Activated CD8-positive, alpha-beta memory T cell treated with anti-CD3 and anti-CD28 coated beads for 4 hours (primary cell): Measurements from ENCODE around the gene NXN.
"Not testable (repeated sequence)": the region's sequence is repeated elsewhere in the genome, so short reads cannot be mapped to it uniquely, and the experiment has no call there.

Experiments
- DNase-seq, 2 donors: peaks; one replicate each; pipeline ENCODE4 v3.0.0-alpha.2; 2020; ENCODE audit warnings: low read depth in 2 of 2

NXN gene

DNA sequence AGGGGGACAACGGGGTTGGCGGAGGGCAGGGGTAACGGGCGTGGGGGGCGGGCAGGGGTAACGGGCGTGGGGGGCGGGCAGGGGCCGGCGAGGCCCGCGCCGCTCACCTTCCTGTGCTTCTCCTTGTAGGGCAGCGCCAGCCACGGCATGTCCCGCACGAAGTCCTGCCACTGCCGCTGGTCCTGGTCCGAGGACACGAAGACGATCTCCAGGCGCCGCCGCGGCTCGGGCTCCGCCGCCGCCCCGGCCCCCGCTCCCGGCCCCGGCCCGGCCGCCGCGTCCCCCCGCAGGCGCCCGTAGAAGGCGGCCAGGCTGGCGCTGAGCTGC is 401 bp downstream of the NXN start:
- DNase-seq, result no peak

DNA sequence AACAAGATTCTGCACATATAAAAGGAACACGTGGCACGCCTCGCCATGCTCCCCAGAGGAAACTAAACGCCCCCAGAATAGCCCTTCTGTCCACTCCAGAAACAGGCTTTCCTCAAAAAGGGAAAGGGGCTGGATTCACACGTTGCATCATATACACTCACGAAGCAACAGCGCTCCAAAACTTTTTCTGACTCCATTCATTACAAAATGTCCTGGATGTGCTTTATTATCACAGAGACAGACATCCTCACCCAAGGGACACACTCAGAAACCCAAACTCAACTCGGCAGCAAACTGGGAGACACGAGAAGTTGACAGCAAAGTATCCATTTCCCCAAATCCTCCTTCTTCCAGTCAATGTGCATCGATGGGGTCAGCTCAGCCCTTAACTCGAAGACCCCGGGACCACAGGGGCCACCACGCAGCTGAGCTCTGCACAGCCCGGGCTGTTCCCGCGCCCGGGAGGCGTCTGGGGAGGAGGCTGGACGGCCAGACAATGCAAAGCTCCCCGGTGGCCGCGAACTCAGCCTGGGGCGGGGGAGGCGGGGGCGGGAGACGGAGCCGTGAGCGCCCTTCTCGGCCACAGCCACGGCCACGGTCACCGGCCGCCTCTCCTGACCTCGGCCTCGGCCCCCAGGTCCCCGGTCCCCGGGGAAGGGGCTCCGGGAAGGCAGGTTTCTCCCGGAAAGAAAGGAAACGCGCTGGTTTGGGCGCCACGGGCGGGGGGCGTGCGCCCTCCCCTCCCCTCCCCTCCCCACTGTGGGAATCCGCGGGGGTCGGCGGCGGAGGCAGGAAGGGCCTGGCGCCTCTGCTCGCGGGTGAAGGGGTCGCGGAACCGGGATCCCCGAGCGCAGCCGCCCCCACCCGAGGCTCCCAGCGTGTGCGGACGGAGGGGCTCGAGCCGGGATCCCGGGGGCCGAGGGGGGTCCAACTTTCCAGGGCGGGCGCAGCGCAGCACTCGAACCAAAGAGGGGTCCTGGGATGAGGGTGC is 1.2 kb downstream of the NXN start:
- DNase-seq, result no peak

DNA sequence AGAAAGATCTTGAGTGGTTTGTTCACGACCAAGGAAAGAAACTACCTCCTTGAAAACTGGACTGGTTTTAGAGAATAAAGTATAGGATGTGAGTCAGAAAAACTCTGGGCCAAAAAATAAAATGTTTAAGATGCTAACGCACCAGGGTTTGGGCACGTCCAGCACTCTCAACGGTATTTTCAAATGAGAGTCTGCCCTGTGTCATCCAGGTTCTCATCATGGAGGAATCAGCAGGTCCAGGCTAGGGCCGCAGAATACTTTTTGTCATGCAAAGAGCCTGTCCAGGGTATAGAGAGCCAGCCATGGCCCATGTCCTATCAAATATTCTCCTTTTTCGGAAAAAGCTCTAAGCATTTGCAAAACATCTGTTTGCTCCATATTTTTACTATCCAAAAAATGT is 2.4 kb downstream of the NXN start:
- DNase-seq, result no peak

DNA sequence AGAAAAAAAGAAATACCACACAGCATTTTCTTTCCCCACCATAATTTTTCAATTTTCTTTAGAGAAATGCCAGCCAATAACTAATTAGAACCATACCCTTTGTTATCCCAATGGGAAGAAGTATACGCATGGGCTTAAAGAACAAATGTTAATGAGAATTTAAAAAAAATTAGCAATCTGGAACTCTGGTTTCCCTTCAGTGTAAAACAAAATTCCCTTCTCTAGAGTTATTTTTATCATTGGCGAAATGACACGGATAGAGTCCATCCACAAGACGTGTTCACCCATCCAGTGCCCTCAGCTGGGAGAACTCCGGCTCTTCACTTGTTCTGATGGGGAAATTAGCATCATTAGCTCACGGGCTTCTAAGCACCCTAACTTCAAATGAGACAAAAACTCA is 3.3 kb downstream of the NXN start:
- no peak for DNase-seq

DNA sequence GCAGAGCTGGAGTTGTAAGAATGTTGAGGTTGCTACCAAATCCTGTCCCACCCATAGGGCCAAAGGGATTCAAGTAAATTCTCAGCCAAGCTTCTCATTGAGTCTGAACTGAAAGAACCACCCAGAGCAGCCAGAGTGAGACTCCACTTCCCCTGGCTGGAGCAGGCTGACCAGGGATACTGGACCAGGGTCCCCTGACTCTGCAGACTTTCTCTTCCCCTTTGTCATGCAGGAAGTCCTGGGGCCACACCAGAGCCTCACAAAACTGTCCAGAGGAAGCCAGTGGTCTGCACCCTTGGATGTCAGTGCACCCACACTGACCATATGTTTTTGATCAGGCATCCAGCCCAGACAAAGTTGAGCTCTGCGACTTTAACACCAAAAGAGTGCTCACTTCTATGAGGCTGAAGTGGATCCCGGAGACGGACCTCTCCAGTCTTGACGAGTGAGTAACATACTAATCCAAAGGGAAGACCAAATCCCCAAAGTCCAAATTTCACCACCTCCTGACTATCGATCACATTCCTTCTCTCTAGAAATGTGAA is 4.1 kb downstream of the NXN start:
- DNase-seq, result no peak

DNA sequence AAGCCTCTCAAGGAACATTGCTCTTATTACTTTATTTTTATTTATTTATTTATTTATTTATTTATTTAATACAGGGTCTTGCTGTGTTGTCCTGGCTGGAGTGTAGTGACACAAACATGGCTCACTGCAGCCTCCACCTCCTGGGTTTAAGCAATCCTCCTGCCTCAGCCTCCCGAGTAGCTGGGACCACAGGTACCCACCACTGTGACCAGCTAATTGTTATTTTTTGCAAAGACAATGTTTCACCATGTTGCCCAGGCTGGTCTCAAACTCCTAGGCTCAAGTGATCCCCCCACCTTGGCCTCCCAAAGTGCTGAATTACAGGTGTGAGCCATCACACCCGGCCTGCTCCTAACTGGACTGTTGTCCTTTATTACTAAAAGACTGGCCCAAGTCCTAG is 4.8 kb downstream of the NXN start:
- not testable (repeated sequence) for DNase-seq

DNA sequence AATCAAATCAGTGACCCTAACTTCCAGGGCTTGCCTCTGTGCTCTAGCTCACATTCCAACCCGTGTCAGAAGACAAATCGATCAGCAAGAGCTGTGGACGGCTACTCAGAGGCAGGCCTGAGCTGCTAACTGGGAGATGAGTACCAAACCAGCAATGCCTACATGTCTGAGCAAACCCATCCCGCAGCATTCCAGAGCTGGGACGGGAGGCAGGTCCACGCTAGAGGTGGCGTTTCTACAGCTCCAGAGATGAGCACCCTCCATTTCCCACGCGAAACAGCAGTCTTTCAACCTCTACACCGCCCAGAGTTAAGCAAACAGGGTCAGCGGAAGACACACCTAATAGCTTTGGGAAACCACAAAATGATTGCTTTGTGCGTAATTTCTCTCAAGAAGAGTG is 6.5 kb downstream of the NXN start:
- DNase-seq, result no peak

DNA sequence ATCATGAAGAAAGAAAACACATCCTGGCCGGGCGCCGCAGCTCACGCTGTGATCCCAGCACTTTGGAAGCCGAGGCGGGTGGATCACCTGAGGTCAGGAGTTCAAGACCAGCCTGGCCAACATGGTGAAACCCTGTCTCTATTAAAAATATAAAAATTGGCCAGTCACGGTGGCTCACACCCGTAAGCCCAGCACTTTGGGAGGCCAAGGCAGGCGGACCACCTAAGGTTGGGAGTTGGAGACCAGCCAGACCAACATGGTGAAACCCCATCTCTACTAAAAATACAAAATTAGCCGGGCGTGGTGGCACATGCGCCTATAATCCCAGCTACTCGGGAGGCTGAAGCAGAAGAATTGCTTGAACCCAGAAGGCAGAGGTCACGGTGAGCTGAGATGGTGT is 7.7 kb downstream of the NXN start:
- not testable (repeated sequence) for DNase-seq

DNA sequence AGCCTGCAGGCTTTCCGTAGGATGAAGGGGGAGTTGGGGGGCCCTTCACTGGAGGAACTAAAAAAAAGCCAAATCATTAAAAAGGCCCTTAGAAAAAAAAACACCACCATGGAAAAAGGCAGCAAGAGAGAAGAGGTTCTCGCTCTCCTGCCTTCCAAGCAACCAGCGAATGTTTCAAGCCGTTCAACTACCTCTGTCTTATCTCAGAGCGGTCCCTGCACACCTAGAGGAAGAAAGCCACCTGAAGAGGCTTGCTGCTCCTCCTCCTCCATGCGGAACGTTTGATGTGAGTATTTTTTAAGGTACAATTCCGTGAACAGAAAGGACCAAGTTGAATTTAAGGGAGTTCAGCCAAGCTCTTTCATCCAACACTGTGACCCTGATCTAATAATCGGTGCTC is 9.2 kb downstream of the NXN start:
- no peak for DNase-seq

DNA sequence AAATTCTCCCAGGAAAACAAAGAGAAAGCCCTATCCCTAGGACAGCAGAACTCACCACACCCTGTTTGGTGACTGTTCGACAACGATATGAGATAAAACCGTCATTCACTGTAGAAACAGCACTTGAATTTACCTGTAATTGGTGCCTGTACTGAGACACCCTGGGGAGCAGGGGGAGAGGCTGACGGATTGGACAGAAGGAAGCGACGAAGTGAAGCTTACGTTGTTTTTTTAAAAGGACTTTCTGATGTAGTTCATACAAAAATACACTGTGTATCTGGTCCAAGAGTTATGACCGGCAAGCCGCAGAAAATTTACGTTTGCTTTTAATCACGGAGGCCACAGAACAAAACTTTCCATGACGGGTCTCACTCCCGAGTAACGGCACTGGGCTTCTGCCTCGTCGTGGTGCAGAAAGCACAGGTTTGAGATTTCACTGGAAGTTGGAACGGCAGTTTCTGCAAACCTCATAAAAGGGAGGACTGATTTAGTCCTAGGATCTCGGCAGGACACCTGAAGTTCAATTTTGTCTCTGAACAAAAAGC is 9.7 kb downstream of the NXN start:
- no peak for DNase-seq

DNA sequence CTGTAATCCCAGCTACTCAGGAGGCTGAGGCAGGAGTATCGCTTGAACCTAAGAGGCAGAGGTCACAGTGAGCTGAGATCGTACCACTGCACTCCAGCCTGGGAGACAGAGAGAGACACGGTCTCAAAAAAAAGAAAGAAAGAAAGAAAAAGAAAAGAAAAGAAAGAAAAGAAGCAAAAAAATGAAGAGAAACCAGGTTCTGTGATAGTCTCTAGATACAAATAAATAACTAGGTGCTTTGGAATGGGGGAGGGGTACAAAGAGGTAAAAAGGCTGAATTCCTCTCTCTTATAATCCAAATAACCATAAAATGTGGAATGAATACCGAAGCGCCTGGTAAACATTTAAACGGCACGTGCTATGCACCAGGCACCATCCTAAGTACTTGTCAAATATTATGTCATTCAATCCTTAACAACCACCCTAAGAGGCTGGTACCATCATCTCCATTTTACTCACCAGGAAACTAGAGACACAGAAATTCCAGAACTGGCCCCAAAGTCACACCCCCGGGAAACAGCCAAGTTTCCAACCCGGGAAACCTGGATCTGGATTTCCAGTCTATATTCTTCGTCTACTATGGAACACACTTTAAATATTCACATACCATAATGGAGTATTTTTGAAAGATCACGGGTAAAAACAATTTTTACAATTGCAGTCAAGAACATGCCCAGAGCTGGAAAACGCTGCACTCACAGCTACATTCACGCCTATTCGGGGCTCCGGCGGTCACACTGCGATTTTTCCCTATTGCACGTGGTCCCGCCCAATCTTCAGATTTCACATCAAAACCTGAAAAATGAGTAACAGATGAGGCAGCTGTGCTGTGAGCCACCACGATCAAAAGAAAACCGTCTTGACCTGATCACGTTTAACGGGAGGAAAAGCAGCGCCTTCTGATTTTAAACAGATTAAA is 10.5 kb downstream of the NXN start:
- DNase-seq, result no peak

DNA sequence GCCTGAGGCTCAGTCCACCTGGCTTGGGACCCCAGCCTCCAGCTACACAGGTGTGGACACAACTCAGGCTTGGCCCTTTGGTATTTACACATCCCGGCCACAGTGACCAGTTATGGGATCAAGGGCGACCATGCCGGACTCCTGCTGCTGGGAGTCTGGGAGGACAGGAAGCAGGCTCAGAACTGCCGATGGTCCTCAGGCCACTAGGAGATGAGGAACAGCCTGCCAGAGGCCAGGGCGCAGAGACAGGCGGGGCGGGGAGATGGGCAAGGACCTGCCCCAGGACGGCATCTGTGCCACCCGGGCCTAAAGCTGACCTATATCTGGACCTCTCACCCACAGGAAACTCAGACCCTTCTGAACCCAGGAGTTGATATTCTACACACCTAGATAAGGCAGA is 12.5 kb downstream of the NXN start:
- DNase-seq, result no peak

DNA sequence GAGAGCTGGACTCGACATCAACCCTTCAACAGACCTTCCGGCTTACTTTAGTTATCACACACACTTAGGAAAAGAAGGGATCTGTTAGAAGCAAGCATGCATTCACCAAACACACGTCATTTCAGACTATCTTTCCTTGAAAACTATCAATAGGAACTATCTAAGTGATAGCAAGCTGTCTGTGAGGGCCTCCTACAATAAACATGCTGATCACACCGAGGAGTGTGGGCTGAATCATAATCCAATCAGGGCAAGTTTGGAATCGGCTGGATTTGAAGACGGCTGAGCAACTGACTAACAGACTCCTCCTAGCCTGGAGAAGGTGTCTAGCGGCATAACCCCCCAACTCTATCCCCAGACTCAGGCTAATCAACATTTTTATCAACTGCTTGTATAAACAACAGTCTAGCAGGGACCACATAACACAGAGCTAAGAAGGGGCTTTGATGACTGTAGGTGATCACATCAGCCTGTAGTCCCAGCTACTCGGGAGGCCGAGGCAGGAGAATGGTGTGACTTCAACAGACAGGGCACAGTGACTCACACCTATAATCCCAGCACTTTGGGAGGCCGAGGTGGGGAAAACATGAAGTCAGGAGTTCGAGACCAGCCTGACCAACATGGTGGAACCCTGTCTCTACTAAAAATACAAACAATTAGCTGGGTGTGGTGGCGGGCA is 14.1 kb downstream of the NXN start:
- DNase-seq, result no peak

DNA sequence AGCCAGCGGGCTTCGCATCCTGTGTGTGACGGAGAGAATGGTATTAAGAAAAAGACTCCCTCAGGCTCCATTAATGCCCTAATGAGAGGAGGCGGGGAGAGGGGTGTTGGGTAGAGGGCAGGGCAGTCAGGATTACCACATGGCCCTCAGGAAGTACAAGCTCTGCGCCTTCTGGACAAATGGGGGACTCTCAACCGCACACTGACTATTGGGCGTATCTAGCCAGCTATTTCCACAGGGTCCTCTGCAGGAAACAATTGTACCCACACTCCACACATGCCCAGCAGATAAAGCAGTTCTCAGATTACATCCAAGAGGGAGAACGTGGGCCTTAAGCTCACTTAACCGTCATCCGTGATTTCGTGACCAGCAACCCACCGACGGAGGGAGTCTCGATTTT is 14.7 kb downstream of the NXN start:
- DNase-seq, result no peak

DNA sequence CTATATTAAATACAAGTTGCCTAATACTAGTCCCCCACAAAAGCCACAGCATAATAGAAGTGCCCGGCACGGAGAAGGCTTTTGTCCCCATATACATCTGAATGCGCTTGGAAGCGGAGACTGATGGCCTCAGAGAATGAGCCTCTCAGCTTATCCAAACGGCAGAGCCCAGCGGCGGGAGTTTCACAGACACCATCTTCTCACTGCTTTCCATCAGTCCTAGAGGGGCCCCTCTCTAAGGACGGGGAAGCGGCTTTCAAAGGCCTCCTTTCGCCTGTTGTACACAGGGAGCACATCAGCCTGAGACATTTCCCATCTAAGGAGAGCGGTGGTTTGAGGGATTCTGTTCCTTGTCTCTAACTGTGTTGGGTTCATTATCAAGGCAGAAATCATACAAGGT is 16.9 kb downstream of the NXN start:
- no peak for DNase-seq

DNA sequence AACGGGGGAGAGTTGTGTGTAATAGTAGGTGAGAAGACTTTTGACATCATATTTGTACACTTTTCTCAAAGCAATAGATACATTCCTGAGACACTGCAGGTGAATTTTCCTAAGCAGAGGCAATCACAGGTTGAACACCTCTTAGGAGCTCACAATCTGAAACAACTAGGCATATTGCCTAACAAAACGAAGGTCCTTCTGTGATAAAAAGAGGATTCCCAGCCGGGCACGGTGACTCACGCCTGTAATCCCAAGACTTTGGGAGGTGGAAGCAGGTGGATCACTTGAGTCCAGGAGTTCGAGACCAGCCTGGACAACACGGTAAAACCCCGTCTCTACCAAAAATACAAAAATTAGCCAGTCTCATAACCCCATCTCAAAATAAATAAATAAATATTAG is 17.4 kb downstream of the NXN start:
- no peak for DNase-seq

DNA sequence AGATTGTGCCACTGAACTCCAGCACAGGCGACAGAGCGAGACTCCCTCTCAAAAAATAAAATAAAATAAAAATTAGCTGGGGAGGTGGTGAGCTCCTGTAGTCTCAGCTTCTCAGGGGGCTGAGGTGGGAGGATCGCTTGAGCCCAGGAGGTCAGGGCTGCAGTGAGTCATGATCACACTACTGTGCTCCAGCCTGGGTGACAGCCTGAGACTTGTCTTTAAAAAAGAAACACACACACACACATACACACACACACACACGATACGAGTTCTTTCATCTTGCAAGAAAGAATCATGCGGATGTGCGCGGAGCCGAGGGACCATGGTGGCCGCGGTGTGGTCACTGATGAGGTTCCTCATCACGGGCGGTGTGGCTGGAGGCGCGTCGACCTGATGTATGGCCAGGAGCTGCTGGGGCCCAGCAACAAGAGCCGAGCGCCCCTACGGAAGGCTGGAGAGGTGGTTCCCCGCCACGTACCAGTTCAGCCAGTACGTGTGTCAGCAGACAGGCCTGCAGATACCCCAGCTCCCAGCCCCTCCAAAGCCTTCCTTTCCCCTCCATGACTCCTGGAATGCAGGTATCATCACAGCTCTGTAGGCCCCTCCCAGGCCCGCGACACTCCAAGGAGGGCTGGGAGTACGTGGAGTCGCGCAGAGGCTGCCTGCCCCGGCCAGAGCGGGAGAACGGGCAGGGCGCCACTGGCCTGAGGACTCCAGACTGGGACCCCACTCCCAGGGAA is 20.7 kb downstream of the NXN start:
- DNase-seq, result no peak

DNA sequence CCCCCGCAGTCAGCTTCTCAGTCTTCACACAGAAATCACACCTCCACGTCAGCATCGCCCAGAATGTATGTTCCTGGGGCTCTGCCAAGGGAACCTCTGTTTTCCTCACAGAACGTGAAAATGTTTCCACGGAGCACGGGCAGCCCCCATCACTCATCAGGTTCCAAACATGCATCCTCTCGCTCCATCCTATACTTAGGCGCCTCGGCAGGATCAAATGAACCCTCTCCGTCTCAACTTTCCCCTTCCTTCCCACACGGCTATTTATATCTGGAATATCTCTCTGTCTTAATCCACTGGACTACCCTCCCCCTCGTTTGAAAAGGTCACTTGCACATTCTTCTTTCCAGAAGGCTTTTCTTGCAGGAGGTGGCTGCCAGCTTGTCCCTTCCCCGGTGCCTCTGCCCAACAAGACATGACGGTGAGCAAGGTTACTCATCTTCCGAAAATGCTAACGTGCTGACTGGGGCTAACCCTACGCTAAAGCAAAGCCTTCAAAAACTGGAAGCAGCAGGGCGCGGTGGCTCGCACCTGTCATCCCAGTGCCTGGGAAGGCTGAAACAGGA is 21.6 kb downstream of the NXN start:
- DNase-seq, result no peak

DNA sequence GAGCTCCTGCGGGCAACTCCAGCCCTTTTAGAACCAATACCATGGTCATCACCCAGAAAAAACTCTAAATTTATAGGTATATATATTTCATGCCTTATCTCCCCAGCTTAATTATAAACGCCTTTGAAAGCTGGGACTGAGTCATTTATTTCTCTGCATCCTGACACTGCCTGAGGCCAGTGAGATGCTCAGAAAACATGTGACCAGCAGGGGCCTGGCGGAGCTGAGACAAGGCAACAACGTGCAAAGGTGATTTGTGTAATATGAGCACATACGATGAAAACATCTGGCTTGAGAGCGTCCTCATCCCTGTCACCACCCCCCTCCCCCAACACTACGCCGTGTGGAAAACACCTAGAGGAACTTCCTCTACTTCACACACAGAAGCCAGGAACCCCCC is 22.7 kb downstream of the NXN start:
- DNase-seq, result no peak

DNA sequence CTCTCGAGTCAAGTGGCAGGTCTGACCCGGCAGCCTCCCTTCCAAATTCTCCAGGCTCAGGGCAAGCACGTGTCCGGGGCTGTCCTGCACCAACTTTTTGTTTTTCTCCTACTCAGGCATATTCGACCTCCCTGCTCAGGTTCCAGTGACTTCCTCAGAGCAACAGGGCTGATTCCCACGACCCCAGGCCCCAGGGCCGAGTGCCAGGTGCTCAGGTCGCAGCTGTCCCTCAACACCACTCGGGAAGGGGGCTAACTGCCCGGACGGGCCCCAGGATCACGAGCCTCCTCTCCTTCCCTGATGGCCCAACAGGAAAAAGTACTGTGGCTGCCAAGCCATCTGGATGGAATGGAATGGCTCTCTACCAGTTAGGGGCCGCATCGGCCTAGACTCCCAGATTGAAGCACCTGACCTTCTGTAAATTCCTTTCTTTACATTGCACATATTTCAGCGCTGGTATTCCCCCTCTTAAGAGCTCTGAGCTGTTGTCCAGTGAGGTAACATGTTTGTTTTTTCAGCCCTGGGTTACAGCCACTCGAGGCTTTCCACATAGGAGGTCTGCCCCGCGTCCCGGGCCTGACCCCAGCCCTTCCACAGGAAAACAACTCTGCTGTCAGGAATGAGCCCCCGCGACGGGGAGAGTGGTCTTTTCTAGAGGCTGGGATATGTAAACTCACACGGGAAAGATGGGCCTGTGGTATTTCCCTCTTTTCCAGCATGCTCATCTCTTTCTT is 25.0 kb downstream of the NXN start:
- DNase-seq, result no peak
